ENCODE results near the gene INPP5F. TPM values are rescaled to one million over a fixed set of nuclear protein-coding genes. Genes with fewer than 3 reads are reported as not detected.

The INPP5F gene
- total RNA-seq, 2 donors from 2014 or later: 3.6 to 7.8 TPM

GRCh38 chr10:119777686-119778085 lies 51.8 kb downstream of the INPP5F start:
- H3K36me3 ChIP-seq (replicated peaks in 1 of 2; ENCODE audit: insufficient read depth in 1 of 2, low read depth in 2 of 2): no peaks in the 10 kb centered on the region
- no peak overlapping the region for H3K27ac ChIP-seq
- H3K4me1 ChIP-seq: no peaks in the 10 kb centered on the region
- DNase-seq: no peak
- no peaks in the 10 kb centered on the region for H3K27me3 ChIP-seq
- H3K9me3 ChIP-seq: no peaks in the 10 kb centered on the region
- ATAC-seq: no peak
- intact Hi-C loops (cut with DNase I): no loop called here
- TF ChIP-seq POLR2A (IDR thresholded peaks at IDR 0.05) (no peak), CTCF (IDR thresholded peaks at IDR 0.05) (no peak)
- H3K4me3 ChIP-seq: no peak overlapping the region
- 95 to 98% methylated on average over 3 of the region's 3 CpGs for WGBS, 2 donors

GRCh38 chr10:119778776-119779445 lies 53.1 kb downstream of the INPP5F start:
- TF ChIP-seq POLR2A (IDR thresholded peaks at IDR 0.05) (no peak), CTCF (IDR thresholded peaks at IDR 0.05) (no peak)
- no peak for ATAC-seq
- no peak for DNase-seq
- Histone ChIP-seq H3K36me3 (replicated peaks in 1 of 2; ENCODE audit: insufficient read depth in 1 of 2, low read depth in 2 of 2) (no peaks in the 10 kb centered on the region), H3K9me3 (no peaks in the 10 kb centered on the region), H3K4me1 (no peaks in the 10 kb centered on the region), H3K4me3 (no peak overlapping the region), H3K27me3 (no peaks in the 10 kb centered on the region), H3K27ac (no peak overlapping the region)
- intact Hi-C loops (cut with DNase I): no loop called here
- 87 to 90% methylated on average over 7 of the region's 7 CpGs for WGBS, 2 donors

GRCh38 chr10:119780879-119781480 lies 55.1 kb downstream of the INPP5F start:
- Histone ChIP-seq H3K36me3 (replicated peaks in 1 of 2; ENCODE audit: insufficient read depth in 1 of 2, low read depth in 2 of 2) (no peaks in the 10 kb centered on the region), H3K4me1 (no peaks in the 10 kb centered on the region), H3K27me3 (no peaks in the 10 kb centered on the region), H3K4me3 (no peak overlapping the region), H3K9me3 (no peaks in the 10 kb centered on the region), H3K27ac (no peak overlapping the region)
- no peak for TF ChIP-seq POLR2A (IDR thresholded peaks at IDR 0.05)
- no peak for TF ChIP-seq CTCF (IDR thresholded peaks at IDR 0.05)
- no peak for ATAC-seq
- DNase-seq: no peak
- intact Hi-C loops (cut with DNase I): no loop called here
- 92 to 95% methylated on average over 5 of the region's 5 CpGs for WGBS, 2 donors

GRCh38 chr10:119781498-119781897 lies 55.6 kb downstream of the INPP5F start:
- no peaks in the 10 kb centered on the region for H3K36me3 ChIP-seq (replicated peaks in 1 of 2; ENCODE audit: insufficient read depth in 1 of 2, low read depth in 2 of 2)
- ATAC-seq (no peak), DNase-seq (no peak)
- no peaks in the 10 kb centered on the region for H3K9me3 ChIP-seq
- TF ChIP-seq POLR2A (IDR thresholded peaks at IDR 0.05) (no peak), CTCF (IDR thresholded peaks at IDR 0.05) (no peak)
- intact Hi-C loops (cut with DNase I): no loop called here
- H3K4me1 ChIP-seq: no peaks in the 10 kb centered on the region
- H3K27ac ChIP-seq: no peak overlapping the region
- 80 to 86% methylated on average over 2 of the region's 2 CpGs for WGBS, 2 donors
- H3K4me3 ChIP-seq: no peak overlapping the region
- H3K27me3 ChIP-seq: no peaks in the 10 kb centered on the region
